IMR-90 (cell line): ENCODE measurements around the gene PLAC9. TPM values are rescaled to one million over a fixed set of nuclear protein-coding genes. Genes with fewer than 3 reads are reported as not detected.

Source experiments
- ATAC-seq: fragments of 200-7000 bp; cut with Tn5 transposase; 2 replicates; pipeline ENCODE4 v1.9.1; 2020; ENCODE audit warnings: low read depth, mild to moderate bottlenecking, moderate library complexity
- BruUV-seq: library from RNA; stranded (reverse); fragments of 400-500 nt; replicated peaks from 2 replicates; lab custom pipeline; 2021; lab: Mats Ljungman, UMichigan
- CTCF ChIA-PET: fragments of 300-600 bp; formaldehyde crosslinking; extraction: SDS; loops from one replicate; lab custom pipeline; 2021; ENCODE audit warnings: antibody characterized with exemption; lab: Yijun Ruan, JAX
- POLR2A ChIA-PET: fragments of 300-600 bp; sonication (Branson Sonifier 250); formaldehyde crosslinking; loops from one replicate; lab custom pipeline; 2022; ENCODE audit warnings: antibody characterized with exemption; ENCODE audit not compliant: unreplicated experiment; lab: Charles Lee
- DNase-seq: peaks from one replicate; pipeline ENCODE4 v3.0.0; 2013
- H2AFZ ChIP-seq: replicated peaks from 2 replicates; pipeline ENCODE3; 2013; ENCODE audit warnings: low read length, mild to moderate bottlenecking; ENCODE audit not compliant: poor library complexity
- H2AK5ac ChIP-seq: 2 replicates; pipeline ENCODE4 v1.6.1; 2013; ENCODE audit warnings: low read depth, low read length, inconsistent platforms
- H2AK9ac ChIP-seq: replicated peaks from 2 replicates; pipeline ENCODE3; 2013; ENCODE audit warnings: mild to moderate bottlenecking, low read depth, low read length, moderate library complexity; ENCODE audit not compliant: poor library complexity
- H2BK120ac ChIP-seq: 2 replicates; pipeline ENCODE4 v1.6.1; 2013; ENCODE audit warnings: low read depth, low read length, inconsistent platforms
- H2BK15ac ChIP-seq: 3 replicates; pipeline ENCODE4 v1.6.1; 2013; ENCODE audit warnings: low read depth, low read length, inconsistent platforms
- H2BK20ac ChIP-seq: 2 replicates; pipeline ENCODE4 v1.6.1; 2013; ENCODE audit warnings: low read depth, mild to moderate bottlenecking, inconsistent platforms, low read length, moderate library complexity
- H2BK5ac ChIP-seq: 2 replicates; pipeline ENCODE4 v1.6.1; 2013; ENCODE audit warnings: mild to moderate bottlenecking, low read depth, low read length, inconsistent platforms; ENCODE audit not compliant: poor library complexity, severe bottlenecking
- H3K14ac ChIP-seq: replicated peaks from 2 replicates; pipeline ENCODE4 v1.6.1; 2013; ENCODE audit warnings: low read depth, low read length, inconsistent platforms
- H3K18ac ChIP-seq: 2 replicates; pipeline ENCODE4 v1.6.1; 2013; ENCODE audit warnings: low read depth, low read length, control low read depth
- H3K23ac ChIP-seq: 2 replicates; pipeline ENCODE4 v1.6.1; 2013; ENCODE audit warnings: low read depth, low read length, inconsistent platforms
- H3K27ac ChIP-seq: 2 replicates; pipeline ENCODE4 v1.5.1; 2013; ENCODE audit warnings: mild to moderate bottlenecking, control low read depth, low read length; ENCODE audit not compliant: insufficient read depth
- H3K27me3 ChIP-seq: 2 replicates; pipeline ENCODE4 v1.6.1; 2013; ENCODE audit warnings: low read length; ENCODE audit not compliant: control insufficient read depth, insufficient read depth
- H3K36me3 ChIP-seq: 2 replicates; pipeline ENCODE4 v1.6.1; 2013; ENCODE audit warnings: low read length, mixed read lengths; ENCODE audit not compliant: control insufficient read depth, insufficient read depth
- H3K4ac ChIP-seq: 2 replicates; pipeline ENCODE4 v1.6.1; 2013; ENCODE audit warnings: low read depth, low read length, inconsistent platforms
- H3K4me1 ChIP-seq: 2 replicates; pipeline ENCODE4 v1.6.1; 2013; ENCODE audit warnings: low read length, mixed read lengths; ENCODE audit not compliant: control insufficient read depth, insufficient read depth
- H3K4me2 ChIP-seq: 2 replicates; pipeline ENCODE4 v1.6.1; 2013; ENCODE audit warnings: low read depth, mild to moderate bottlenecking, control low read depth, low read length, moderate library complexity
- H3K4me3 ChIP-seq: 2 replicates; pipeline ENCODE4 v1.5.1; 2013; ENCODE audit warnings: low read depth, mild to moderate bottlenecking, control low read depth, low read length, moderate library complexity; ENCODE audit not compliant: insufficient read depth
- H3K56ac ChIP-seq: 2 replicates; pipeline ENCODE4 v1.6.1; 2013; ENCODE audit warnings: low read length, inconsistent platforms; ENCODE audit not compliant: insufficient read depth; ENCODE audit errors: extremely low read depth
- H3K79me1 ChIP-seq, 2 experiments: 2 replicates each; pipeline ENCODE4 v1.6.1; 2013; ENCODE audit warnings: low read length in 2 of 2, inconsistent platforms in 1 of 2, low read depth in 1 of 2
- H3K9ac ChIP-seq: 2 replicates; pipeline ENCODE4 v1.6.1; 2013; ENCODE audit warnings: low read depth, low read length, control low read depth
- H3K9me1 ChIP-seq: 2 replicates; pipeline ENCODE4 v1.6.1; 2013; ENCODE audit warnings: low read length, inconsistent platforms; ENCODE audit not compliant: insufficient read depth
- H3K9me3 ChIP-seq: 2 replicates; pipeline ENCODE4 v1.6.1; 2013; ENCODE audit warnings: low read length; ENCODE audit not compliant: control insufficient read depth, insufficient read depth
- H4K20me1 ChIP-seq: 2 replicates; pipeline ENCODE4 v1.6.1; 2013; ENCODE audit warnings: low read length, inconsistent platforms; ENCODE audit not compliant: insufficient read depth
- H4K5ac ChIP-seq: 2 replicates; pipeline ENCODE4 v1.6.1; 2013; ENCODE audit warnings: mild to moderate bottlenecking, low read depth, low read length, control low read depth
- H4K8ac ChIP-seq, 2 experiments: 2 replicates each; pipeline ENCODE4 v1.6.1; 2013; ENCODE audit warnings: low read depth in 2 of 2, low read length in 2 of 2, control low read depth in 1 of 2, inconsistent platforms in 1 of 2
- H4K91ac ChIP-seq: 2 replicates; pipeline ENCODE4 v1.6.1; 2013; ENCODE audit warnings: low read depth, low read length, inconsistent platforms; ENCODE audit not compliant: insufficient read depth
- BHLHE40 ChIP-seq: fragments of 150-350 bp; IDR thresholded peaks from 2 replicates; pipeline ENCODE4 v1.6.1; 2016; ENCODE audit warnings: mild to moderate bottlenecking, low read depth, low read length
- CEBPB ChIP-seq: IDR thresholded peaks from 2 replicates; pipeline ENCODE4 v1.6.1; 2012; ENCODE audit warnings: low read depth, low read length, improper control_type of control experiment
- CHD1 ChIP-seq: IDR thresholded peaks from 2 replicates; pipeline ENCODE4 v1.6.1; 2012; ENCODE audit warnings: low read depth, low read length, improper control_type of control experiment
- FOS ChIP-seq: fragments of 150-350 bp; IDR thresholded peaks from 2 replicates; pipeline ENCODE4 v1.6.1; 2016; ENCODE audit warnings: low read depth, low read length
- MAFK ChIP-seq: IDR thresholded peaks from 2 replicates; pipeline ENCODE4 v1.6.1; 2012; ENCODE audit warnings: low read depth, low read length, improper control_type of control experiment
- MAZ ChIP-seq: IDR thresholded peaks from 2 replicates; pipeline ENCODE4 v1.6.1; 2012; ENCODE audit warnings: low read depth, mild to moderate bottlenecking, low read length, improper control_type of control experiment, moderate library complexity, borderline replicate concordance
- MXI1 ChIP-seq: IDR thresholded peaks from 2 replicates; pipeline ENCODE4 v1.6.1; 2012; ENCODE audit warnings: low read depth, mild to moderate bottlenecking, low read length, moderate library complexity, borderline replicate concordance
- NFE2L2 ChIP-seq: fragments of 150-350 bp; IDR thresholded peaks from 2 replicates; pipeline ENCODE4 v1.6.1; 2016; ENCODE audit warnings: low read depth, mild to moderate bottlenecking, low read length
- POLR2A ChIP-seq: IDR thresholded peaks from 2 replicates; pipeline ENCODE4 v1.6.1; 2012; ENCODE audit warnings: mild to moderate bottlenecking, low read depth, low read length
- RAD21 ChIP-seq: IDR thresholded peaks from 2 replicates; pipeline ENCODE4 v1.6.1; 2012; ENCODE audit warnings: low read length, improper control_type of control experiment
- RCOR1 ChIP-seq: IDR thresholded peaks from 2 replicates; pipeline ENCODE4 v1.6.1; 2012; ENCODE audit warnings: mild to moderate bottlenecking, low read length, improper control_type of control experiment; ENCODE audit not compliant: insufficient replicate concordance
- RFX5 ChIP-seq: IDR thresholded peaks from 2 replicates; pipeline ENCODE4 v1.8.0; 2012; ENCODE audit warnings: low read depth, mild to moderate bottlenecking, low read length, moderate library complexity
- SMC3 ChIP-seq: fragments of 150-350 bp; IDR thresholded peaks from 2 replicates; pipeline ENCODE4 v1.6.1; 2016; ENCODE audit warnings: low read depth, mild to moderate bottlenecking, antibody characterized with exemption, low read length, moderate library complexity
- WGBS, 2 experiments: methylation state at CpG; one replicate each; pipeline versions ENCODE4 v1.1.5 to v1.1.7; 2013; ENCODE audit warnings: missing lambda C conversion rate in 2 of 2; ENCODE audit not compliant: insufficient read length in 1 of 2; ENCODE audit errors: extremely low coverage in 2 of 2; 5-methylcytosine and 5-hydroxymethylcytosine counted together
- dilution Hi-C: fragments of 300-500 bp; cut with HindIII; formaldehyde crosslinking; loops from one replicate; pipeline ENCODE4 v1.14.3; 2018; ENCODE audit warnings: low sequenced_read_pairs; ENCODE audit not compliant: unreplicated experiment
- in situ Hi-C: fragments of 300-500 bp; cut with MboI; formaldehyde crosslinking; loops from 3 replicates; pipeline ENCODE4 v1.14.3; 2019; ENCODE audit warnings: low sequenced_read_pairs, inconsistent platforms, mixed read lengths
- intact Hi-C: fragments of 100-400 bp; cut with micrococcal nuclease; formaldehyde crosslinking; loops from 2 replicates; pipeline ENCODE4 v1.10.0; 2022
- polyA plus RNA-seq, 3 experiments: library from polyadenylated mRNA; depleted of rRNA; stranded (reverse); fragments of >200 nt; gene quantifications; 2 replicates each; pipeline ENCODE4 v1.2.3, GENCODE V29; 2012; ENCODE audit warnings: low replicate concordance in 1 of 3
- total RNA-seq: library from RNA; depleted of rRNA; stranded (reverse); fragments of >200 nt; gene quantifications from 2 replicates; pipeline ENCODE4 v1.2.3, GENCODE V29; 2012
- TF ChIP-seq, protein P1 (sequence below): fragments of 150-350 bp; IDR thresholded peaks from 2 replicates; pipeline ENCODE4 v1.6.1; 2017; ENCODE audit warnings: mild to moderate bottlenecking, antibody characterized with exemption, low read length, low read depth
- TF ChIP-seq, protein P2 (sequence below): conservative IDR thresholded peaks from 2 replicates; pipeline ENCODE4 v1.5.1; 2012; ENCODE audit warnings: mild to moderate bottlenecking, low read depth, low read length, improper control_type of control experiment
- TF ChIP-seq, protein P3 (sequence below): fragments of 150-350 bp; IDR thresholded peaks from 2 replicates; pipeline ENCODE4 v1.6.1; 2016; ENCODE audit warnings: low read depth, mild to moderate bottlenecking, low read length, moderate library complexity, borderline replicate concordance

PLAC9 gene
- total and polyA plus RNA-seq, 2 of the 4 experiments (the other 2 are of a cell fraction): 1.6 to 12.2 TPM

DNA sequence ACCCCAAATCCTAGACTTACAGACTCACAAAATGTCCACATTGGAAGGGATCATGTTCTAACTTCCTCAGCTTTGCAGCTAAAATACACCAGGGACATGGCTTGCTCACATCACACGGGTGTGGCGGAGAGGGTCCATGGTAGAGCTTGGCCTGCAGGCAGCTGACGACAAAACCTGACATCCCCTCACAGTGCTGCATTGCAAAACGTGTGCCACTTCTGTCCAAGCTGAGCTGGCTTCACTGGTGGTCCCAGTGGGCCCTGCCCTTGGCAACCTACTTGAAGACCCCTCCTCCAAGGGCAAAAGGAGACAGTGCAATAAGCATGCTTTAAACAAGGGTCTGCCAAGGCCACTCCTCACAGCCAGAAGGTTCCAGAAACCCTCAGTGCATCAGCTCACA is 50.9 kb downstream of the PLAC9 start:
- Histone ChIP-seq H2AK9ac (no peak overlapping the region), H2BK20ac (no peak overlapping the region), H2AK5ac (peak overlapping the region; percentile 7; the same call in 1 of the 2 replicates), H3K4ac (no peak overlapping the region), H3K27me3 (no peaks in the 10 kb centered on the region), H4K5ac (no peak overlapping the region), H2BK120ac (no peak overlapping the region), H3K23ac (no peak overlapping the region), H4K8ac (no peak overlapping the region), H3K4me3 (no peak overlapping the region), H4K91ac (no peak overlapping the region; the same call in 1 of the 2 replicates), H3K4me1 (peaks cover 20% of the 10 kb centered on the region), H3K27ac (0 out of 2 replicates have a peak overlapping the region, but pooled peaks have one; percentile 5), H2BK15ac (no peak overlapping the region), H3K79me1 (peaks cover 44 to 96% of the 10 kb centered on the region in 2 experiments), H3K4me2 (no peak overlapping the region), H3K56ac (no peak overlapping the region), H3K9me1 (peaks cover 62% of the 10 kb centered on the region), H2AFZ (no peak overlapping the region), H3K18ac (no peak overlapping the region), H3K14ac (0 out of 2 replicates have a peak overlapping the region, but pooled peaks have one; percentile 9), H3K9ac (no peak overlapping the region), H4K20me1 (peaks cover 93% of the 10 kb centered on the region), H2BK5ac (no peak overlapping the region), H3K36me3 (peaks cover 6% of the 10 kb centered on the region; the same call in 1 of the 2 replicates), H3K9me3 (no peaks in the 10 kb centered on the region)
- CTCF ChIA-PET: no interaction called here
- WGBS, 2 experiments: 90% methylated on average over 3 of the region's 4 CpGs; no CpG with 5 or more reads in 1 of the 2 experiments
- ATAC-seq: no peak
- TF ChIP-seq, protein P1, sequence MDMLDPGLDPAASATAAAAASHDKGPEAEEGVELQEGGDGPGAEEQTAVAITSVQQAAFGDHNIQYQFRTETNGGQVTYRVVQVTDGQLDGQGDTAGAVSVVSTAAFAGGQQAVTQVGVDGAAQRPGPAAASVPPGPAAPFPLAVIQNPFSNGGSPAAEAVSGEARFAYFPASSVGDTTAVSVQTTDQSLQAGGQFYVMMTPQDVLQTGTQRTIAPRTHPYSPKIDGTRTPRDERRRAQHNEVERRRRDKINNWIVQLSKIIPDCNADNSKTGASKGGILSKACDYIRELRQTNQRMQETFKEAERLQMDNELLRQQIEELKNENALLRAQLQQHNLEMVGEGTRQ: no peak
- TF ChIP-seq CHD1: no peak
- TF ChIP-seq, protein P2, sequence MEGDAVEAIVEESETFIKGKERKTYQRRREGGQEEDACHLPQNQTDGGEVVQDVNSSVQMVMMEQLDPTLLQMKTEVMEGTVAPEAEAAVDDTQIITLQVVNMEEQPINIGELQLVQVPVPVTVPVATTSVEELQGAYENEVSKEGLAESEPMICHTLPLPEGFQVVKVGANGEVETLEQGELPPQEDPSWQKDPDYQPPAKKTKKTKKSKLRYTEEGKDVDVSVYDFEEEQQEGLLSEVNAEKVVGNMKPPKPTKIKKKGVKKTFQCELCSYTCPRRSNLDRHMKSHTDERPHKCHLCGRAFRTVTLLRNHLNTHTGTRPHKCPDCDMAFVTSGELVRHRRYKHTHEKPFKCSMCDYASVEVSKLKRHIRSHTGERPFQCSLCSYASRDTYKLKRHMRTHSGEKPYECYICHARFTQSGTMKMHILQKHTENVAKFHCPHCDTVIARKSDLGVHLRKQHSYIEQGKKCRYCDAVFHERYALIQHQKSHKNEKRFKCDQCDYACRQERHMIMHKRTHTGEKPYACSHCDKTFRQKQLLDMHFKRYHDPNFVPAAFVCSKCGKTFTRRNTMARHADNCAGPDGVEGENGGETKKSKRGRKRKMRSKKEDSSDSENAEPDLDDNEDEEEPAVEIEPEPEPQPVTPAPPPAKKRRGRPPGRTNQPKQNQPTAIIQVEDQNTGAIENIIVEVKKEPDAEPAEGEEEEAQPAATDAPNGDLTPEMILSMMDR: no peak
- TF ChIP-seq BHLHE40: no peak
- no peak for TF ChIP-seq MAFK
- TF ChIP-seq CEBPB: no peak
- no peak for TF ChIP-seq NFE2L2
- TF ChIP-seq, protein P3, sequence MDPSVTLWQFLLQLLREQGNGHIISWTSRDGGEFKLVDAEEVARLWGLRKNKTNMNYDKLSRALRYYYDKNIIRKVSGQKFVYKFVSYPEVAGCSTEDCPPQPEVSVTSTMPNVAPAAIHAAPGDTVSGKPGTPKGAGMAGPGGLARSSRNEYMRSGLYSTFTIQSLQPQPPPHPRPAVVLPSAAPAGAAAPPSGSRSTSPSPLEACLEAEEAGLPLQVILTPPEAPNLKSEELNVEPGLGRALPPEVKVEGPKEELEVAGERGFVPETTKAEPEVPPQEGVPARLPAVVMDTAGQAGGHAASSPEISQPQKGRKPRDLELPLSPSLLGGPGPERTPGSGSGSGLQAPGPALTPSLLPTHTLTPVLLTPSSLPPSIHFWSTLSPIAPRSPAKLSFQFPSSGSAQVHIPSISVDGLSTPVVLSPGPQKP: no peak
- no peak for TF ChIP-seq SMC3
- no peak for TF ChIP-seq FOS
- TF ChIP-seq MAZ: no peak
- no peak for TF ChIP-seq POLR2A
- no peak for TF ChIP-seq RAD21
- no peak for TF ChIP-seq RCOR1
- no peak for TF ChIP-seq RFX5
- no peak for TF ChIP-seq MXI1
- intact Hi-C loops (no loop called here), dilution Hi-C loops (no loop called here), in situ Hi-C loops (no loop called here)
- no peak for DNase-seq
- no TSS peak for BruUV-seq
- POLR2A ChIA-PET: no interaction called here
